Endometrial microvascular endothelial cells (primary cell): ENCODE measurements around the gene STAB1. TPM values are rescaled to one million over a fixed set of nuclear protein-coding genes. Genes with fewer than 3 reads are reported as not detected.

Experiments used
- in situ Hi-C: cut with HindIII; loops from 2 replicates; pipeline ENCODE4 v1.10.0; 2017; ENCODE audit warnings: low sequenced_read_pairs, low pct_unique_long_range_greater_than_20kb; ENCODE audit errors: inconsistent ontology term
- total RNA-seq: library from RNA; depleted of rRNA; stranded (reverse); fragments of >200 nt; gene quantifications from one replicate; pipeline ENCODE4 v1.2.3, GENCODE V29; 2015; ENCODE audit errors: inconsistent ontology term

The STAB1 gene
- total RNA-seq = 259 TPM

GRCh38 chr3:52494886-52495495, at the start of gene STAB1:
Gene STAB1, plus strand, starts transcription at chr3:52495338. Its CDS starts 76 bp downstream, at chr3:52495414.
- in situ Hi-C loops = no loop called here

- in situ Hi-C loops = no loop called here
Measured at GRCh38 chr3:52446042-52446441, 49.1 kb upstream of the STAB1 start.

- in situ Hi-C loops = no loop called here
Measured at GRCh38 chr3:52446631-52447511, 48.3 kb upstream of the STAB1 start.

- in situ Hi-C loops = no loop called here
Measured at GRCh38 chr3:52447512-52448355, 47.4 kb upstream of the STAB1 start.

GRCh38 chr3:52450489-52451236, 44.5 kb upstream of the STAB1 start:
- in situ Hi-C loops = loop anchor here (25.0 kb wide), 1 partner anchor 112 kb away; no protein-coding TSS in a partner anchor

- in situ Hi-C loops = loop anchor here (25.0 kb wide), 1 partner anchor 111 kb away; no protein-coding TSS in a partner anchor
Measured at GRCh38 chr3:52451237-52452083, 43.7 kb upstream of the STAB1 start.

GRCh38 chr3:52452126-52452525, 43.0 kb upstream of the STAB1 start:
- in situ Hi-C loops = loop anchor here (25.0 kb wide), 1 partner anchor 110 kb away; no protein-coding TSS in a partner anchor

- in situ Hi-C loops = loop anchor here (25.0 kb wide), 1 partner anchor 110 kb away; no protein-coding TSS in a partner anchor
Measured at GRCh38 chr3:52452570-52453221, 42.4 kb upstream of the STAB1 start.

GRCh38 chr3:52453496-52454249, 41.5 kb upstream of the STAB1 start, which contains the start of gene TNNC1:
Gene TNNC1, minus strand, starts transcription at chr3:52454041. Its CDS starts 26 bp downstream, at chr3:52454015.
- in situ Hi-C loops = loop anchor here (25.0 kb wide), 1 partner anchor 109 kb away; no protein-coding TSS in a partner anchor

- in situ Hi-C loops = loop anchor here (25.0 kb wide), 1 partner anchor 108 kb away; no protein-coding TSS in a partner anchor
Measured at GRCh38 chr3:52454250-52454937, 40.7 kb upstream of the STAB1 start.

GRCh38 chr3:52454938-52455282, 40.2 kb upstream of the STAB1 start:
- in situ Hi-C loops = loop anchor here (25.0 kb wide), 1 partner anchor 107 kb away; no protein-coding TSS in a partner anchor

GRCh38 chr3:52455283-52456168, 39.6 kb upstream of the STAB1 start, which contains the start of gene NISCH:
Gene NISCH, plus strand, starts transcription at chr3:52455604. Its CDS starts 38 bp downstream, at chr3:52455642.
- in situ Hi-C loops = loop anchor here (25.0 kb wide), 1 partner anchor 107 kb away; no protein-coding TSS in a partner anchor

GRCh38 chr3:52456169-52456799, 38.9 kb upstream of the STAB1 start:
- in situ Hi-C loops = loop anchor here (25.0 kb wide), 1 partner anchor 106 kb away; no protein-coding TSS in a partner anchor

GRCh38 chr3:52456800-52457183, 38.3 kb upstream of the STAB1 start:
- in situ Hi-C loops = loop anchor here (25.0 kb wide), 1 partner anchor 106 kb away; no protein-coding TSS in a partner anchor
